ENCODE data around the gene HDAC7.

Gene HDAC7

GRCh38 chr12:47733142-47733541, 86.6 kb downstream of the HDAC7 start:
- no peak overlapping the region for H3K4me3 ChIP-seq (ENCODE audit: severe bottlenecking)
- no peaks in the 10 kb centered on the region for H3K4me1 ChIP-seq (ENCODE audit: insufficient read depth, poor library complexity, severe bottlenecking)
- TF ChIP-seq CTCF (IDR thresholded peaks at IDR 0.05; ENCODE audit: poor library complexity, severe bottlenecking) = no peak
- no peaks in the 10 kb centered on the region for H3K27me3 ChIP-seq (ENCODE audit: insufficient read depth, poor library complexity, severe bottlenecking)
- DNase-seq (ENCODE audit: low spot score) = no peak
- H3K36me3 ChIP-seq (ENCODE audit: low read depth) = no peaks in the 10 kb centered on the region
- no peak for ATAC-seq (ENCODE audit: low read depth)
- no peak overlapping the region for H3K27ac ChIP-seq (ENCODE audit: poor library complexity, severe bottlenecking)
- H3K9me3 ChIP-seq (ENCODE audit: severe bottlenecking) = no peaks in the 10 kb centered on the region
